ENCODE measurements around the gene PNPLA2. TPM values are rescaled to one million over a fixed set of nuclear protein-coding genes. Genes with fewer than 3 reads are reported as not detected.

The PNPLA2 gene
- total RNA-seq, 4 donors from 2014 or later = 204 to 1,337 (median 369) TPM

- no peak for TF ChIP-seq CTCF (IDR thresholded peaks at IDR 0.05; ENCODE audit: low read depth)
Measured at GRCh38 chr11:773425-773824, 45.3 kb upstream of the PNPLA2 start.

GRCh38 chr11:773830-774229 lies 44.9 kb upstream of the PNPLA2 start:
- TF ChIP-seq CTCF (IDR thresholded peaks at IDR 0.05; ENCODE audit: low read depth) = no peak

GRCh38 chr11:774873-775592 lies 43.7 kb upstream of the PNPLA2 start:
- TF ChIP-seq CTCF (IDR thresholded peaks at IDR 0.05; ENCODE audit: low read depth) = no peak

- TF ChIP-seq CTCF (IDR thresholded peaks at IDR 0.05; ENCODE audit: low read depth) = no peak
Measured at GRCh38 chr11:776263-776560, 42.5 kb upstream of the PNPLA2 start.

GRCh38 chr11:776561-777287 lies 42.0 kb upstream of the PNPLA2 start:
- TF ChIP-seq CTCF (IDR thresholded peaks at IDR 0.05; ENCODE audit: low read depth) = no peak

GRCh38 chr11:777288-778255 lies 41.1 kb upstream of the PNPLA2 start, which contains the start of gene GATD1:
Gene GATD1, minus strand, starts transcription at chr11:777487. Its CDS starts 25 bp downstream, at chr11:777462.
- no peak for TF ChIP-seq CTCF (IDR thresholded peaks at IDR 0.05; ENCODE audit: low read depth)

All from subcutaneous adipose tissue (tissue), 4 donors.